ENCODE measurements around the gene EFS.

DNA sequence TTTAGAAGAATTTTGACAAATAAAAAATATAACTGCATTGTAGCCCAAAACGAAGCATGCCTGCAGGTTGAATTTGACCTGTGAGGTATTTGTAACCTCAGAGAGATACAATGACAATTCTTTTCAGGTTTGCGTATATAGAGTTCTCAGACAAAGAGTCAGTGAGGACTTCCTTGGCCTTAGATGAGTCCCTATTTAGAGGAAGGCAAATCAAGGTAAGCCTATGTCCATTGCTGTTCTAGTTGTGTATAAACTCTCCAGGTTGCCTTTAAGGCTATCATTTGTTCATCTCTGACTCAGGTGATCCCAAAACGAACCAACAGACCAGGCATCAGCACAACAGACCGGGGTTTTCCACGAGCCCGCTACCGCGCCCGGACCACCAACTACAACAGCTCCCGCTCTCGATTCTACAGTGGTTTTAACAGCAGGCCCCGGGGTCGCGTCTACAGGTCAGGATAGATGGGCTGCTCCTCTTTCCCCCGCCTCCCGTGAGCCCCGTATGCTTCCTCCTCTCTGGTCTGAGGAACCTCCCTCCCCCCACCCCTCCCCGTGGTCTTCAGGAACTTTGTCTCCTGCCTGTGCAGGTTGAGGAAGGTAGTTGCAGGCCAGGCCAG lies 41.0 kb downstream of the EFS start:
- TF ChIP-seq EZH2 (IDR thresholded peaks at IDR 0.05; ENCODE audit: borderline replicate concordance, low read depth, low read length, severe bottlenecking), result no peak
- TF ChIP-seq, protein P1, sequence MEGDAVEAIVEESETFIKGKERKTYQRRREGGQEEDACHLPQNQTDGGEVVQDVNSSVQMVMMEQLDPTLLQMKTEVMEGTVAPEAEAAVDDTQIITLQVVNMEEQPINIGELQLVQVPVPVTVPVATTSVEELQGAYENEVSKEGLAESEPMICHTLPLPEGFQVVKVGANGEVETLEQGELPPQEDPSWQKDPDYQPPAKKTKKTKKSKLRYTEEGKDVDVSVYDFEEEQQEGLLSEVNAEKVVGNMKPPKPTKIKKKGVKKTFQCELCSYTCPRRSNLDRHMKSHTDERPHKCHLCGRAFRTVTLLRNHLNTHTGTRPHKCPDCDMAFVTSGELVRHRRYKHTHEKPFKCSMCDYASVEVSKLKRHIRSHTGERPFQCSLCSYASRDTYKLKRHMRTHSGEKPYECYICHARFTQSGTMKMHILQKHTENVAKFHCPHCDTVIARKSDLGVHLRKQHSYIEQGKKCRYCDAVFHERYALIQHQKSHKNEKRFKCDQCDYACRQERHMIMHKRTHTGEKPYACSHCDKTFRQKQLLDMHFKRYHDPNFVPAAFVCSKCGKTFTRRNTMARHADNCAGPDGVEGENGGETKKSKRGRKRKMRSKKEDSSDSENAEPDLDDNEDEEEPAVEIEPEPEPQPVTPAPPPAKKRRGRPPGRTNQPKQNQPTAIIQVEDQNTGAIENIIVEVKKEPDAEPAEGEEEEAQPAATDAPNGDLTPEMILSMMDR (IDR thresholded peaks at IDR 0.05; ENCODE audit: borderline replicate concordance, extremely low read depth, low read length, poor library complexity, severe bottlenecking), result no peak
